Type B pancreatic cell (in vitro differentiated cells): ENCODE data around the gene GATA5. TPM values are rescaled to one million over a fixed set of nuclear protein-coding genes. Genes with fewer than 3 reads are reported as not detected.
A peak's percentile ranks its signal among the peaks of the same experiment; 100 is the strongest.

Experiments used
- DNase-seq: peaks from one replicate; pipeline ENCODE4 v3.0.0; 2021; ENCODE audit warnings: mixed read lengths; ENCODE audit not compliant: unreplicated experiment; ENCODE audit errors: extremely low spot score
- H3K27ac Mint-ChIP-seq: 2 replicates; pipeline ENCODE4 v1.8.0; 2021; ENCODE audit warnings: mild to moderate bottlenecking, mixed read lengths
- H3K27me3 Mint-ChIP-seq: 2 replicates; pipeline ENCODE4 v1.8.0; 2021; ENCODE audit warnings: mixed read lengths
- H3K36me3 Mint-ChIP-seq: 2 replicates; pipeline ENCODE4 v1.8.0; 2021; ENCODE audit warnings: mixed read lengths
- H3K4me1 Mint-ChIP-seq: one replicate; pipeline ENCODE4 v1.8.0; 2021; ENCODE audit warnings: mixed read lengths; ENCODE audit not compliant: unreplicated experiment
- H3K4me3 Mint-ChIP-seq: 2 replicates; pipeline ENCODE4 v1.8.0; 2021; ENCODE audit warnings: mild to moderate bottlenecking, mixed read lengths
- H3K9me3 Mint-ChIP-seq: 2 replicates; pipeline ENCODE4 v1.8.0; 2021; ENCODE audit warnings: mixed read lengths
- total RNA-seq: library from RNA; stranded (reverse); gene quantifications from 2 replicates; pipeline ENCODE4 v1.2.1, GENCODE V29; 2021; ENCODE audit warnings: low replicate concordance
- TF ChIP-seq, protein P1 (sequence below): fragments of 200-600 bp; sonication (generic); conservative IDR thresholded peaks from 2 replicates; pipeline ENCODE4 v1.5.0; 2021; ENCODE audit warnings: antibody characterized with exemption, mild to moderate bottlenecking

The GATA5 gene
- total RNA-seq, 1 donor from 2014 or later: 10.8 TPM

DNA sequence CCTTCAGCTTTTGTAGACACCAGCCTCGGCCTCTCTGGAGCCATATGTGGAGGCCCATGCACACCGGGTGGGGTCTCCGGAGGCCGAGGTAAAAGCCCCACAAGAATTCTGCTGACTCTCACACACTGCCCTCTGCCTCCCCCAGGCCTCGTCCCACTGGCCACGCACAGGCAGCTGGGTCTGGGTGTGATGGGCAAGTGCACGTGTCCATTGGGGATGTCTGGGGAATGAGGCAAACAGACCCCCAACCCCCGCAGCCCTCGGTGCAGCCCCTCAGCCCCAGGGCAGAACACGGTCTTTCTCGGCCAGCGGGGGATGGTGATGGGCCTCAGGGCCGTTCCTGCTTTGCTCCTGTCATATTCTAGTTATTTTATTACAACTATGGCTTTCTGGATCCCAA, 44.0 kb upstream of the GATA5 start:
- H3K4me1 Mint-ChIP-seq: peaks cover 11% of the 10 kb centered on the region
- peaks cover 9% of the 10 kb centered on the region for H3K27me3 Mint-ChIP-seq
- no peaks in the 10 kb centered on the region for H3K9me3 Mint-ChIP-seq

DNA sequence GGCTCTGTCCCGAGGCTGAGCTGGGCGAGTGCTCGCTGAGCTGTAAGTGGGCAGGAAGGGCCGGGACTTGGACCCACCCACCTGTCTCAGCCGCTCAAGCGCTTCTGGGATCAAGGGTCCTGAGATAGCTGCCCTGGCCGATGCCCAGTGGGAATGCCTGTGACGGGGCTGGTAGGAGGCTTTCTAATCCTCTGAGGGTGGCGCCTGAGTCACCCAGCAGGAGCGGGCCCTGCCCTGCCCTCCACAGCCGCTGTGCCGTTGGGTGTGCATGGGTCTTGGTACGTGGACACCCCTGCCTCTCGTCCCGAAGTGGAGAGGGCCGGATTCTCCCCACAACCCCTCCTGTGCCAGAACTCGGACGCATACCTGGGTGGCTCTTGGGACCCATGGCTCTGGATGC, 43.1 kb upstream of the GATA5 start:
- Mint-ChIP-seq H3K27me3 (peaks cover 7% of the 10 kb centered on the region), H3K36me3 (no peaks in the 10 kb centered on the region), H3K4me1 (peaks cover 3% of the 10 kb centered on the region), H3K4me3 (no peak overlapping the region), H3K27ac (no peak overlapping the region), H3K9me3 (no peaks in the 10 kb centered on the region)
- DNase-seq: no peak
- TF ChIP-seq, protein P1, sequence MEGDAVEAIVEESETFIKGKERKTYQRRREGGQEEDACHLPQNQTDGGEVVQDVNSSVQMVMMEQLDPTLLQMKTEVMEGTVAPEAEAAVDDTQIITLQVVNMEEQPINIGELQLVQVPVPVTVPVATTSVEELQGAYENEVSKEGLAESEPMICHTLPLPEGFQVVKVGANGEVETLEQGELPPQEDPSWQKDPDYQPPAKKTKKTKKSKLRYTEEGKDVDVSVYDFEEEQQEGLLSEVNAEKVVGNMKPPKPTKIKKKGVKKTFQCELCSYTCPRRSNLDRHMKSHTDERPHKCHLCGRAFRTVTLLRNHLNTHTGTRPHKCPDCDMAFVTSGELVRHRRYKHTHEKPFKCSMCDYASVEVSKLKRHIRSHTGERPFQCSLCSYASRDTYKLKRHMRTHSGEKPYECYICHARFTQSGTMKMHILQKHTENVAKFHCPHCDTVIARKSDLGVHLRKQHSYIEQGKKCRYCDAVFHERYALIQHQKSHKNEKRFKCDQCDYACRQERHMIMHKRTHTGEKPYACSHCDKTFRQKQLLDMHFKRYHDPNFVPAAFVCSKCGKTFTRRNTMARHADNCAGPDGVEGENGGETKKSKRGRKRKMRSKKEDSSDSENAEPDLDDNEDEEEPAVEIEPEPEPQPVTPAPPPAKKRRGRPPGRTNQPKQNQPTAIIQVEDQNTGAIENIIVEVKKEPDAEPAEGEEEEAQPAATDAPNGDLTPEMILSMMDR: no peak

More for the DNA sequence above, 44.0 kb upstream of the GATA5 start:
- Mint-ChIP-seq H3K4me3 (no peak overlapping the region), H3K36me3 (no peaks in the 10 kb centered on the region), H3K27ac (no peak overlapping the region)
- DNase-seq: no peak
- TF ChIP-seq, protein P1: no peak

DNA sequence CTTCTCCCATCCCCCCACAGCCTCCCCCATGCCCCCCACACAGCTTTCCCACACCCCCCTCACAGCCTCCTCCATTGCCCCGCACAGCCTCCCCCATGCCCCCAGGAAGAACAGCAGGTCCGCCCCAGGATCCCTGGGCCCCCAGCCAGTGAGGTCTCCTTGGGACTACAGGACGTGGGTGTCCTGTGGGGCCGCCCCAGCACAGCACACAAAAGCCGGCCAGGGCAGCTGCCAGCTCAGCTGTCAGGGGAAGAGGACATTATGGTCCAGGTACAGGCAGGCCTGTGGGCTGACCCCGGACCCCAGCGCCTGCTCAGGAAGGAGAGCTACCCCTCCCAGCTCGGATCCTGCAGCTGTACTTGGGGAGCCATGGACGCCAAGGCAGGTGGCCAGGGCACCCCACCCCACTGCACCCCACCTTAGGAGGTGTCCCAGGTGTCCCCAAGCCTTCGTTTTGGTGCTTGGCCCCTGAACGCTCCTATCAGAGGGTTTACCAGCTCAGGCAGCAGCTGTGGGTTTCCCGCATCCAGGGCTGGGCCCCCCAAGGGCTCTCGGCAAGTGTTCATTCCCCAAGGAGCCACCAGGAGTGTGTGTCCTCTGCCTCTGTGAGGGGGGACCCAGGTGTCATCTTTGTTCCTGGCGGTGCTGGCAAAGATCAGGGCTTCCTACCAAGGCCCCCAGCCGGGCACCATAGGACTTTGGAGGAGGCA, 42.3 kb upstream of the GATA5 start:
- TF ChIP-seq, protein P1: no peak
- H3K27me3 Mint-ChIP-seq: peaks cover 4% of the 10 kb centered on the region
- H3K36me3 Mint-ChIP-seq: no peaks in the 10 kb centered on the region
- no peak overlapping the region for H3K4me3 Mint-ChIP-seq
- H3K4me1 Mint-ChIP-seq: no peaks in the 10 kb centered on the region
- DNase-seq: no peak
- H3K9me3 Mint-ChIP-seq: no peaks in the 10 kb centered on the region
- no peak overlapping the region for H3K27ac Mint-ChIP-seq

DNA sequence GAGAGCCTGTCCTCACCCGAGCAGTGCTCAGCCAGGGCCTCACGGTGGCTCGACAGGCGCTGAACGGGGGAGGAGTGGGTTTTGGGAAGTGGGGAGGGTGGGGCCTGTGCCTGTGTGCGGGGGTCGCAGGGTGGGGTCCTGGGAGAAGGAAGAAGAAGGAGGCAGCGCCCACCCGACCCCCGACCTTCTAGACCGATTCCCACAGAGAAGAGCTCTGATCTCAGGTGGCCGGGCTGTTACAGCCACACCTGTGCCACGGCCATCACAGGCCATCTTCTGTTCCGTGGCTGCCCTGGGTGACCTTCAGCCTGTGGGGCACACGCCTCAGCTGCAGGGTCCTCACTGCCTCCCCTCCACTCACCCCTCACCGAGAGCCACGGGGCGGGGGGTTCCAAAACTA, 41.4 kb upstream of the GATA5 start:
- no peaks in the 10 kb centered on the region for H3K36me3 Mint-ChIP-seq
- TF ChIP-seq, protein P1: no peak
- no peak overlapping the region for H3K4me3 Mint-ChIP-seq
- H3K27me3 Mint-ChIP-seq: peaks cover under 1% of the 10 kb centered on the region
- no peaks in the 10 kb centered on the region for H3K9me3 Mint-ChIP-seq
- H3K27ac Mint-ChIP-seq: no peak overlapping the region
- H3K4me1 Mint-ChIP-seq: no peaks in the 10 kb centered on the region
- no peak for DNase-seq

DNA sequence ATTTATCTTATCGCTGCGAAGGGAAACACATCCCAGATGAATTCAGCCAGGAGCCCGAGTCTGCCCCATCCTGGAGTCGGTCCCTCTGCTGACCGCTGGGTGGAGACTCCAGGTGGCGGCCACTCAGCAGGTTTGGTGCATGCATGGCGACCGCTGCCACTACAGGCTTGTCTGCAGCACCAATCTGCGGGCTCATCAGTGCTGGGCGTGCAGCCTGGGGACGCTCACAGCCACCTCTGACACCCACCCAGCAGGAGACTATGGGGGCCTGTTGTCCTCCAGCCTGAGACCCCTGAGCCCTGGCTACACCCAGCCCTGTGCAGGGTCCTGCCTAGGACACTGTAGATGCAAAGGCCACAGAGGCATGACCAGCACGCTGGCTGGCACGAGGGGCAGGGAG, 40.5 kb upstream of the GATA5 start:
- TF ChIP-seq, protein P1: peak; percentile 62
- Mint-ChIP-seq H3K4me3 (no peak overlapping the region), H3K4me1 (no peaks in the 10 kb centered on the region), H3K36me3 (no peaks in the 10 kb centered on the region), H3K27me3 (no peaks in the 10 kb centered on the region), H3K27ac (no peak overlapping the region), H3K9me3 (no peaks in the 10 kb centered on the region)
- DNase-seq: no peak

DNA sequence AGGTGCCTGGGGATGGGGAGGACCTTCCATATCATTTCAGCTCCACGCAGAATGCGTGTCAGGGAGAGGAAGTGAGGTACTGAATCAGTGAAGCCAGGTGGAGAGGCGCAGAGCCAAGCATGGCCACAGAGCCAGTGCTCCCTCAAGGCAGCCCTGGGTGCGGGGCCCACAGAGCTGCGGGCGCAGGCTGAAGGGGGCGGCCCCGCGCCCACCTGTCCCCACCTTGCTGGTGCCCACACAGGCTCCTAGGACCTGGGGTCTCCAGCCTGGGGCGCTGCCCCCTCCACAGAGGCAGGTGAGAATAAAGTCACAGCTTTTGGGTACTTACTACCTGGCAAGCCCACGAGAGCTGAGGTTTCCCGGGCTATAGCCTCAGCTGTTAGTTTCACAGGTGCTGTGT, 40.0 kb upstream of the GATA5 start:
- no peak overlapping the region for H3K4me3 Mint-ChIP-seq
- no peaks in the 10 kb centered on the region for H3K9me3 Mint-ChIP-seq
- H3K4me1 Mint-ChIP-seq: no peaks in the 10 kb centered on the region
- TF ChIP-seq, protein P1: no peak
- DNase-seq: no peak
- no peaks in the 10 kb centered on the region for H3K36me3 Mint-ChIP-seq
- no peak overlapping the region for H3K27ac Mint-ChIP-seq
- H3K27me3 Mint-ChIP-seq: no peaks in the 10 kb centered on the region
